ENCODE measurements around the gene CMIP.
A peak's percentile ranks its signal among the peaks of the same experiment; 100 is the strongest.

CMIP gene

GRCh38 chr16:81436386-81436785 lies 8.2 kb upstream of the CMIP start:
- H3K4me1 Mint-ChIP-seq (ENCODE audit: low read depth): no peaks in the 10 kb centered on the region
- H3K9me3 Mint-ChIP-seq (ENCODE audit: low read depth): no peaks in the 10 kb centered on the region
- H3K27me3 Mint-ChIP-seq: no peaks in the 10 kb centered on the region
- peaks cover 2% of the 10 kb centered on the region for H3K36me3 Mint-ChIP-seq
- no peak overlapping the region for H3K4me3 Mint-ChIP-seq
- no peak overlapping the region for H3K27ac Mint-ChIP-seq

- Mint-ChIP-seq H3K4me3 (no peak overlapping the region), H3K27me3 (no peaks in the 10 kb centered on the region), H3K36me3 (peaks cover 2% of the 10 kb centered on the region), H3K9me3 (ENCODE audit: low read depth) (no peaks in the 10 kb centered on the region), H3K27ac (no peak overlapping the region), H3K4me1 (ENCODE audit: low read depth) (no peaks in the 10 kb centered on the region)
These were observed 6.7 kb upstream of the CMIP start for GRCh38 chr16:81437865-81438264.

- Mint-ChIP-seq H3K4me1 (ENCODE audit: low read depth) (peaks cover 10% of the 10 kb centered on the region), H3K4me3 (no peak overlapping the region), H3K27me3 (no peaks in the 10 kb centered on the region), H3K27ac (no peak overlapping the region), H3K36me3 (peaks cover 2% of the 10 kb centered on the region), H3K9me3 (ENCODE audit: low read depth) (no peaks in the 10 kb centered on the region)
These were observed 3.5 kb upstream of the CMIP start for GRCh38 chr16:81440888-81441761.

- Mint-ChIP-seq H3K36me3 (no peaks in the 10 kb centered on the region), H3K4me1 (ENCODE audit: low read depth) (peaks cover 22% of the 10 kb centered on the region), H3K27ac (no peak overlapping the region), H3K9me3 (ENCODE audit: low read depth) (no peaks in the 10 kb centered on the region), H3K27me3 (no peaks in the 10 kb centered on the region), H3K4me3 (no peak overlapping the region)
These were observed 2.2 kb upstream of the CMIP start for GRCh38 chr16:81442220-81442915.

GRCh38 chr16:81442916-81443687 lies 1.5 kb upstream of the CMIP start:
- no peaks in the 10 kb centered on the region for H3K9me3 Mint-ChIP-seq (ENCODE audit: low read depth)
- peaks cover 28% of the 10 kb centered on the region for H3K4me1 Mint-ChIP-seq (ENCODE audit: low read depth)
- peak overlapping the region; percentile 84 for H3K4me3 Mint-ChIP-seq
- no peaks in the 10 kb centered on the region for H3K36me3 Mint-ChIP-seq
- H3K27ac Mint-ChIP-seq: peak overlapping the region; percentile 76
- H3K27me3 Mint-ChIP-seq: no peaks in the 10 kb centered on the region

- H3K27me3 Mint-ChIP-seq: no peaks in the 10 kb centered on the region
- peak overlapping the region; percentile 84 for H3K4me3 Mint-ChIP-seq
- peaks cover 33% of the 10 kb centered on the region for H3K4me1 Mint-ChIP-seq (ENCODE audit: low read depth)
- no peaks in the 10 kb centered on the region for H3K36me3 Mint-ChIP-seq
- H3K9me3 Mint-ChIP-seq (ENCODE audit: low read depth): no peaks in the 10 kb centered on the region
- H3K27ac Mint-ChIP-seq: peak overlapping the region; percentile 76
These were observed 740 bp upstream of the CMIP start for GRCh38 chr16:81443688-81444447.

- no peaks in the 10 kb centered on the region for H3K9me3 Mint-ChIP-seq (ENCODE audit: low read depth)
- H3K4me1 Mint-ChIP-seq (ENCODE audit: low read depth): peaks cover 48% of the 10 kb centered on the region
- no peaks in the 10 kb centered on the region for H3K36me3 Mint-ChIP-seq
- H3K4me3 Mint-ChIP-seq: peak overlapping the region; percentile 82
- H3K27ac Mint-ChIP-seq: peak overlapping the region; percentile 73
- no peaks in the 10 kb centered on the region for H3K27me3 Mint-ChIP-seq
These were observed 744 bp downstream of the CMIP start for GRCh38 chr16:81445143-81445961.

GRCh38 chr16:81445966-81446906 lies 1.6 kb downstream of the CMIP start:
- peak overlapping the region; percentile 82 for H3K4me3 Mint-ChIP-seq
- H3K27me3 Mint-ChIP-seq: no peaks in the 10 kb centered on the region
- peaks cover 6% of the 10 kb centered on the region for H3K9me3 Mint-ChIP-seq (ENCODE audit: low read depth)
- no peaks in the 10 kb centered on the region for H3K36me3 Mint-ChIP-seq
- peak overlapping the region; percentile 25 for H3K27ac Mint-ChIP-seq
- H3K4me1 Mint-ChIP-seq (ENCODE audit: low read depth): peaks cover 56% of the 10 kb centered on the region

GRCh38 chr16:81446907-81447268 lies 2.3 kb downstream of the CMIP start:
- Mint-ChIP-seq H3K27ac (peak overlapping the region; percentile 25), H3K4me1 (ENCODE audit: low read depth) (peaks cover 62% of the 10 kb centered on the region), H3K27me3 (no peaks in the 10 kb centered on the region), H3K4me3 (peak overlapping the region; percentile 82), H3K36me3 (no peaks in the 10 kb centered on the region), H3K9me3 (ENCODE audit: low read depth) (peaks cover 6% of the 10 kb centered on the region)

- H3K9me3 Mint-ChIP-seq (ENCODE audit: low read depth): peaks cover 6% of the 10 kb centered on the region
- peaks cover 69% of the 10 kb centered on the region for H3K4me1 Mint-ChIP-seq (ENCODE audit: low read depth)
- H3K27me3 Mint-ChIP-seq: no peaks in the 10 kb centered on the region
- no peaks in the 10 kb centered on the region for H3K36me3 Mint-ChIP-seq
- H3K4me3 Mint-ChIP-seq: peak overlapping the region; percentile 82
- H3K27ac Mint-ChIP-seq: no peak overlapping the region
These were observed 2.9 kb downstream of the CMIP start for GRCh38 chr16:81447383-81448101.

GRCh38 chr16:81448154-81449131 lies 3.8 kb downstream of the CMIP start:
- peaks cover 6% of the 10 kb centered on the region for H3K9me3 Mint-ChIP-seq (ENCODE audit: low read depth)
- H3K36me3 Mint-ChIP-seq: no peaks in the 10 kb centered on the region
- H3K4me1 Mint-ChIP-seq (ENCODE audit: low read depth): peaks cover 73% of the 10 kb centered on the region
- peak overlapping the region; percentile 41 for H3K27ac Mint-ChIP-seq
- H3K27me3 Mint-ChIP-seq: no peaks in the 10 kb centered on the region
- peak overlapping the region; percentile 58 for H3K4me3 Mint-ChIP-seq

GRCh38 chr16:81449241-81449640 lies 4.6 kb downstream of the CMIP start:
- peaks cover 6% of the 10 kb centered on the region for H3K9me3 Mint-ChIP-seq (ENCODE audit: low read depth)
- peak overlapping the region; percentile 75 for H3K27ac Mint-ChIP-seq
- H3K4me1 Mint-ChIP-seq (ENCODE audit: low read depth): peaks cover 73% of the 10 kb centered on the region
- no peaks in the 10 kb centered on the region for H3K36me3 Mint-ChIP-seq
- peak overlapping the region; percentile 43 for H3K4me3 Mint-ChIP-seq
- H3K27me3 Mint-ChIP-seq: no peaks in the 10 kb centered on the region
